ENCODE results near the gene RASAL1.

Gene RASAL1

GRCh38 chr12:113115455-113116126 is 20.0 kb downstream of the RASAL1 start:
- no peak for DNase-seq

- DNase-seq = no peak
Measured at GRCh38 chr12:113114447-113115178, 20.9 kb downstream of the RASAL1 start.

- DNase-seq = no peak
Measured at GRCh38 chr12:113113397-113113796, 22.2 kb downstream of the RASAL1 start.

GRCh38 chr12:113112043-113112899 is 23.3 kb downstream of the RASAL1 start:
- DNase-seq = no peak

- DNase-seq = no peak
Measured at GRCh38 chr12:113111247-113111646, 24.3 kb downstream of the RASAL1 start.

GRCh38 chr12:113109872-113110599 is 25.5 kb downstream of the RASAL1 start:
- DNase-seq = no peak

GRCh38 chr12:113109360-113109759 is 26.2 kb downstream of the RASAL1 start:
- no peak for DNase-seq

GRCh38 chr12:113108308-113108707 is 27.3 kb downstream of the RASAL1 start:
- no peak for DNase-seq

- DNase-seq = no peak
Measured at GRCh38 chr12:113106361-113106760, 29.2 kb downstream of the RASAL1 start.

- DNase-seq = no peak
Measured at GRCh38 chr12:113105606-113106271, 29.8 kb downstream of the RASAL1 start.

GRCh38 chr12:113104953-113105510 is 30.5 kb downstream of the RASAL1 start:
- DNase-seq = no peak

GRCh38 chr12:113103756-113104450 is 31.7 kb downstream of the RASAL1 start:
- DNase-seq = no peak

GRCh38 chr12:113102811-113103210 is 32.8 kb downstream of the RASAL1 start:
- no peak for DNase-seq

GRCh38 chr12:113101751-113102150 is 33.8 kb downstream of the RASAL1 start:
- DNase-seq = no peak

GRCh38 chr12:113099764-113100163 is 35.8 kb downstream of the RASAL1 start:
- DNase-seq = no peak

GRCh38 chr12:113099364-113099763 is 36.2 kb downstream of the RASAL1 start:
- DNase-seq = no peak

GRCh38 chr12:113098441-113099028 is 37.0 kb downstream of the RASAL1 start:
- peak; percentile 33 for DNase-seq

- no peak for DNase-seq
Measured at GRCh38 chr12:113097716-113098440, 37.7 kb downstream of the RASAL1 start.

- DNase-seq = no peak
Measured at GRCh38 chr12:113096675-113097461, 38.7 kb downstream of the RASAL1 start.

All from inflammatory macrophage treated with lipopolysaccharide for 4 hours (primary cell).